ENCODE measurements around the gene SLC7A9.

Gene SLC7A9

GRCh38 chr19:32869369-32869965 is at the start of gene SLC7A9:
TSS of gene SLC7A9 (minus strand) at chr19:32869767. CDS start at chr19:32868534, 1,233 bp downstream.
- no peak for DNase-seq

- no peak for DNase-seq
These were observed 49.8 kb upstream of the SLC7A9 start for GRCh38 chr19:32919365-32919764.

- DNase-seq, result no peak
These were observed 48.0 kb upstream of the SLC7A9 start for GRCh38 chr19:32917616-32917996.

GRCh38 chr19:32916969-32917615 is 47.5 kb upstream of the SLC7A9 start:
- DNase-seq, result no peak

GRCh38 chr19:32914879-32915660 is 45.5 kb upstream of the SLC7A9 start:
- no peak for DNase-seq

- DNase-seq, result no peak
These were observed 41.9 kb upstream of the SLC7A9 start for GRCh38 chr19:32911467-32911866.

GRCh38 chr19:32910874-32911273 is 41.3 kb upstream of the SLC7A9 start:
- DNase-seq, result no peak

GRCh38 chr19:32910094-32910493 is 40.5 kb upstream of the SLC7A9 start:
- no peak for DNase-seq

GRCh38 chr19:32909257-32909656 is 39.7 kb upstream of the SLC7A9 start:
- no peak for DNase-seq

- DNase-seq, result no peak
These were observed 39.1 kb upstream of the SLC7A9 start for GRCh38 chr19:32908641-32909190.

- no peak for DNase-seq
These were observed 32.9 kb upstream of the SLC7A9 start for GRCh38 chr19:32902448-32902847.

- no peak for DNase-seq
These were observed 32.1 kb upstream of the SLC7A9 start for GRCh38 chr19:32901504-32902161.

GRCh38 chr19:32896516-32897214 is 27.1 kb upstream of the SLC7A9 start:
- DNase-seq, result no peak

GRCh38 chr19:32895384-32895783 is 25.8 kb upstream of the SLC7A9 start:
- DNase-seq, result no peak

GRCh38 chr19:32891609-32892008 is 22.0 kb upstream of the SLC7A9 start:
- no peak for DNase-seq

- no peak for DNase-seq
These were observed 21.3 kb upstream of the SLC7A9 start for GRCh38 chr19:32890841-32891240.

- DNase-seq, result no peak
These were observed 20.8 kb upstream of the SLC7A9 start for GRCh38 chr19:32890326-32890725.

GRCh38 chr19:32889137-32889934 is 19.8 kb upstream of the SLC7A9 start:
- DNase-seq, result no peak

GRCh38 chr19:32887572-32888215 is 18.1 kb upstream of the SLC7A9 start:
- DNase-seq, result no peak

- no peak for DNase-seq
These were observed 16.7 kb upstream of the SLC7A9 start for GRCh38 chr19:32886241-32886640.
